ENCODE data around the gene ATXN7. TPM values are rescaled to one million over a fixed set of nuclear protein-coding genes. Genes with fewer than 3 reads are reported as not detected.

The ATXN7 gene
- total RNA-seq, 1 donor from 2014 or later: 46.7 TPM

DNA sequence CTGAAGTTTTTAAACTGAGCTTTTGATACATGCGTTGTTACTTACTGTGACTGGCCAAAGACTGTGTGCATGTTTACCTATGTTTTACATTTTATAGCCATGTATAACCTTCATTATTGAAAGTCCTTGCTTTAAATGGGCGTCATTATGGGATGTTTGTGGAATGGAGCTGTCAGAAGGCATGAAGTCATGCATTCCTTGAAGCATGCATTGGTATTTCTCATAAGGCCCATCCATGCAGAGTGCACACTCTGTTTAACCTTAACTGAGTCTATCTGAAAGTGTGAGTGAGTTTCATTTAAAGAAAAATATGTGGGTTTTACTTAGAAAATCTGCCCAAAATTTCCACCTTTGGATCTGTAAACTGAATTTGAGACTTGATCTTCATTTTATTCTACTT, 108.5 kb downstream of the ATXN7 start:
- ATAC-seq (ENCODE audit: low read depth): no peak
- ChIA-PET CTCF (interaction anchor here (1.1 kb wide), 1 partner anchor 21 kb away, joined by 3 read pairs; no protein-coding TSS in a partner anchor), POLR2A (no interaction called here)
- intact Hi-C loops (cut with micrococcal nuclease): no loop called here
- Mint-ChIP-seq H3K4me3 (no peak overlapping the region), H3K27ac (no peak overlapping the region), H3K27me3 (no peaks in the 10 kb centered on the region), H3K4me1 (peaks cover 40% of the 10 kb centered on the region), H3K36me3 (ENCODE audit: low read depth) (peaks cover 27% of the 10 kb centered on the region), H3K9me3 (no peaks in the 10 kb centered on the region)
- no peak for TF ChIP-seq CTCF (IDR thresholded peaks at IDR 0.05)
- DNase-seq: no peak

DNA sequence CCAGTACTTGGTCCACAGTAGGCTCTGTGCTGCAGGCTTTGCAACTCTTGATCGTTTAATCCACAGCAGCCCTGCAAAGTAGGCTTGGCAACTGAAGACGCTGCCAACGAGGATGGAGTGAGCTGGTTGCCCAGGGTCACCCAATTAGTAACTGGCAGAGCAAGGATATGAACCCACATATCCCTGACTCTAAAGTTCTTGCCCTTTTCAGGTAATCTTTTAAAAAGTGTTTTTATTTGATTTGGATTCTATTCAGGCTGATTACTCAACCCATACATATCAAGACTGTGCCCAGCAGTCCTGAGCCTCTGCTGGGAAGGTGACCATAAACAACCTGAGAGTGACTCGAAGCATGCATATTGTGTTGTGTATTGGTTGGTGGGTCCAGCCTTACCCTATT, 109.3 kb downstream of the ATXN7 start:
- Mint-ChIP-seq H3K27me3 (no peaks in the 10 kb centered on the region), H3K27ac (no peak overlapping the region), H3K9me3 (no peaks in the 10 kb centered on the region), H3K4me1 (peaks cover 36% of the 10 kb centered on the region), H3K4me3 (no peak overlapping the region), H3K36me3 (ENCODE audit: low read depth) (peaks cover 28% of the 10 kb centered on the region)
- DNase-seq: no peak
- ChIA-PET POLR2A (no interaction called here), CTCF (interaction anchor here (1.3 kb wide), 1 partner anchor 20 kb away, joined by 3 read pairs; no protein-coding TSS in a partner anchor)
- intact Hi-C loops (cut with micrococcal nuclease): no loop called here
- ATAC-seq (ENCODE audit: low read depth): no peak
- no peak for TF ChIP-seq CTCF (IDR thresholded peaks at IDR 0.05)

DNA sequence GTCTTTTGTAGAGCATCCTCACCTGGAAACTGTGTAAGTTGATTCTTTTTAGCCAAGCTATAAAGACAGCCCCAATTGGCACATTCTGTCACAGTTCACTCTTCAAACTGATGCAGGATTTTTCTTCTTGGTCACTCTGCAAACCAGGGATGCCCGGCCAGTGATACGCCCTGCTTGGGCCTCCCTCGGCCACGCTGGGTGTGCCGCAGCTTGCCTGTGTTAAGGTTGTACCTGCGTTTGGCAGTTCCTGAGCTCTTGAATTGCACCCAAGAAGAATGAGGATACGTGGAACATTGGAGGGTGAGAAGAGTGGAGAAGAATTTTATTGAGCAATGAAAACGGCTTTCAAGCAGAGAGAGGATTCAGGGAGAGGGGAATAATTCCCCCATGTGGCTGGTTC, 109.7 kb downstream of the ATXN7 start:
- POLR2A ChIA-PET: no interaction called here
- no peaks in the 10 kb centered on the region for H3K9me3 Mint-ChIP-seq
- no peak overlapping the region for H3K4me3 Mint-ChIP-seq

GRCh38 chr3:63974451-63974850, 110.8 kb downstream of the ATXN7 start:
- no peak overlapping the region for H3K27ac Mint-ChIP-seq

More for the DNA sequence above, 109.7 kb downstream of the ATXN7 start:
- no peak for TF ChIP-seq CTCF (IDR thresholded peaks at IDR 0.05)
- H3K27ac Mint-ChIP-seq: no peak overlapping the region
- DNase-seq (no peak), ATAC-seq (ENCODE audit: low read depth) (no peak)
- H3K4me1 Mint-ChIP-seq: peaks cover 36% of the 10 kb centered on the region
- no peaks in the 10 kb centered on the region for H3K27me3 Mint-ChIP-seq
- CTCF ChIA-PET: interaction anchor here (1.3 kb wide), 1 partner anchor 19 kb away, joined by 3 read pairs; no protein-coding TSS in a partner anchor
- intact Hi-C loops (cut with micrococcal nuclease): no loop called here
- peaks cover 31% of the 10 kb centered on the region for H3K36me3 Mint-ChIP-seq (ENCODE audit: low read depth)

DNA sequence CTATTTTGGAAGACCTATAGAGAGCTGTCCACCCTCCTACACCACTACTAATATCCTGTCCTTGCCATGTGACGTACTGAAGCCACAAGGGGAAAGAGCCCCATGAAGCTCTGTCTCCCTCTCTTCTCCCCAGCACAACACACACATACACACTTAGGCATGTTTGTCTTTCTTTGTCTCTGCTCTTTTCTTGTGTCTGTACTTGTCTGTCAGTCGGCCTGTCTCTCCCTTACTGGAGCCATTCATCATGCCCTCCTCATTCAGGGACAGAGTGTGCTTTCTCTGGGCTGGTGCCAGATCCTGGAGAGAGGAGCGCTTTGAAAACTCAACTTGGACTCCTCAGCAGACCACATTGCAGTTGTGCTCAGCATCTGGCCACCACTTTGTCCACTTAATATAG, 112.1 kb downstream of the ATXN7 start:
- H3K4me1 Mint-ChIP-seq: peaks cover 23% of the 10 kb centered on the region
- H3K27ac Mint-ChIP-seq: no peak overlapping the region
- no peak overlapping the region for H3K4me3 Mint-ChIP-seq
- no peaks in the 10 kb centered on the region for H3K27me3 Mint-ChIP-seq
- DNase-seq: no peak
- no peak for TF ChIP-seq CTCF (IDR thresholded peaks at IDR 0.05)
- POLR2A ChIA-PET: no interaction called here
- peaks cover 46% of the 10 kb centered on the region for H3K36me3 Mint-ChIP-seq (ENCODE audit: low read depth)
- no peak for ATAC-seq (ENCODE audit: low read depth)
- intact Hi-C loops (cut with micrococcal nuclease): no loop called here
- no peaks in the 10 kb centered on the region for H3K9me3 Mint-ChIP-seq
- CTCF ChIA-PET: interaction anchor here (3.2 kb wide), 1 partner anchor 14 kb away, joined by 11 read pairs; no protein-coding TSS in a partner anchor

More at GRCh38 chr3:63974451-63974850, 110.8 kb downstream of the ATXN7 start:
- no peaks in the 10 kb centered on the region for H3K9me3 Mint-ChIP-seq
- H3K4me3 Mint-ChIP-seq: no peak overlapping the region
- intact Hi-C loops (cut with micrococcal nuclease): no loop called here
- H3K27me3 Mint-ChIP-seq: no peaks in the 10 kb centered on the region
- POLR2A ChIA-PET: no interaction called here
- DNase-seq (no peak), ATAC-seq (ENCODE audit: low read depth) (no peak)
- CTCF ChIA-PET: interaction anchor here (3.2 kb wide), 1 partner anchor 13 kb away, joined by 11 read pairs; no protein-coding TSS in a partner anchor
- TF ChIP-seq CTCF (IDR thresholded peaks at IDR 0.05): no peak
- peaks cover 34% of the 10 kb centered on the region for H3K36me3 Mint-ChIP-seq (ENCODE audit: low read depth)
- peaks cover 33% of the 10 kb centered on the region for H3K4me1 Mint-ChIP-seq
